IMR-90 (cell line): ENCODE measurements around the gene PEX14. TPM values are rescaled to one million over a fixed set of nuclear protein-coding genes. Genes with fewer than 3 reads are reported as not detected.
A peak's percentile ranks its signal among the peaks of the same experiment; 100 is the strongest.

Source experiments
- ATAC-seq: fragments of 200-7000 bp; cut with Tn5 transposase; 2 replicates; pipeline ENCODE4 v1.9.1; 2020; ENCODE audit warnings: low read depth, mild to moderate bottlenecking, moderate library complexity
- BruUV-seq: library from RNA; stranded (reverse); fragments of 400-500 nt; replicated peaks from 2 replicates; lab custom pipeline; 2021; lab: Mats Ljungman, UMichigan
- CTCF ChIA-PET: fragments of 300-600 bp; formaldehyde crosslinking; extraction: SDS; loops from one replicate; lab custom pipeline; 2021; ENCODE audit warnings: antibody characterized with exemption; lab: Yijun Ruan, JAX
- POLR2A ChIA-PET: fragments of 300-600 bp; sonication (Branson Sonifier 250); formaldehyde crosslinking; loops from one replicate; lab custom pipeline; 2022; ENCODE audit warnings: antibody characterized with exemption; ENCODE audit not compliant: unreplicated experiment; lab: Charles Lee
- DNase-seq: peaks from one replicate; pipeline ENCODE4 v3.0.0; 2013
- H2AFZ ChIP-seq: replicated peaks from 2 replicates; pipeline ENCODE3; 2013; ENCODE audit warnings: low read length, mild to moderate bottlenecking; ENCODE audit not compliant: poor library complexity
- H2AK5ac ChIP-seq: 2 replicates; pipeline ENCODE4 v1.6.1; 2013; ENCODE audit warnings: low read depth, low read length, inconsistent platforms
- H2AK9ac ChIP-seq: replicated peaks from 2 replicates; pipeline ENCODE3; 2013; ENCODE audit warnings: mild to moderate bottlenecking, low read depth, low read length, moderate library complexity; ENCODE audit not compliant: poor library complexity
- H2BK120ac ChIP-seq: 2 replicates; pipeline ENCODE4 v1.6.1; 2013; ENCODE audit warnings: low read depth, low read length, inconsistent platforms
- H2BK15ac ChIP-seq: 3 replicates; pipeline ENCODE4 v1.6.1; 2013; ENCODE audit warnings: low read depth, low read length, inconsistent platforms
- H2BK20ac ChIP-seq: 2 replicates; pipeline ENCODE4 v1.6.1; 2013; ENCODE audit warnings: low read depth, mild to moderate bottlenecking, inconsistent platforms, low read length, moderate library complexity
- H2BK5ac ChIP-seq: 2 replicates; pipeline ENCODE4 v1.6.1; 2013; ENCODE audit warnings: mild to moderate bottlenecking, low read depth, low read length, inconsistent platforms; ENCODE audit not compliant: poor library complexity, severe bottlenecking
- H3K14ac ChIP-seq: replicated peaks from 2 replicates; pipeline ENCODE4 v1.6.1; 2013; ENCODE audit warnings: low read depth, low read length, inconsistent platforms
- H3K18ac ChIP-seq: 2 replicates; pipeline ENCODE4 v1.6.1; 2013; ENCODE audit warnings: low read depth, low read length, control low read depth
- H3K23ac ChIP-seq: 2 replicates; pipeline ENCODE4 v1.6.1; 2013; ENCODE audit warnings: low read depth, low read length, inconsistent platforms
- H3K27ac ChIP-seq: 2 replicates; pipeline ENCODE4 v1.5.1; 2013; ENCODE audit warnings: mild to moderate bottlenecking, control low read depth, low read length; ENCODE audit not compliant: insufficient read depth
- H3K27me3 ChIP-seq: 2 replicates; pipeline ENCODE4 v1.6.1; 2013; ENCODE audit warnings: low read length; ENCODE audit not compliant: control insufficient read depth, insufficient read depth
- H3K36me3 ChIP-seq: 2 replicates; pipeline ENCODE4 v1.6.1; 2013; ENCODE audit warnings: low read length, mixed read lengths; ENCODE audit not compliant: control insufficient read depth, insufficient read depth
- H3K4ac ChIP-seq: 2 replicates; pipeline ENCODE4 v1.6.1; 2013; ENCODE audit warnings: low read depth, low read length, inconsistent platforms
- H3K4me1 ChIP-seq: 2 replicates; pipeline ENCODE4 v1.6.1; 2013; ENCODE audit warnings: low read length, mixed read lengths; ENCODE audit not compliant: control insufficient read depth, insufficient read depth
- H3K4me2 ChIP-seq: 2 replicates; pipeline ENCODE4 v1.6.1; 2013; ENCODE audit warnings: low read depth, mild to moderate bottlenecking, control low read depth, low read length, moderate library complexity
- H3K4me3 ChIP-seq: 2 replicates; pipeline ENCODE4 v1.5.1; 2013; ENCODE audit warnings: low read depth, mild to moderate bottlenecking, control low read depth, low read length, moderate library complexity; ENCODE audit not compliant: insufficient read depth
- H3K56ac ChIP-seq: 2 replicates; pipeline ENCODE4 v1.6.1; 2013; ENCODE audit warnings: low read length, inconsistent platforms; ENCODE audit not compliant: insufficient read depth; ENCODE audit errors: extremely low read depth
- H3K79me1 ChIP-seq, 2 experiments: 2 replicates each; pipeline ENCODE4 v1.6.1; 2013; ENCODE audit warnings: low read length in 2 of 2, inconsistent platforms in 1 of 2, low read depth in 1 of 2
- H3K9ac ChIP-seq: 2 replicates; pipeline ENCODE4 v1.6.1; 2013; ENCODE audit warnings: low read depth, low read length, control low read depth
- H3K9me1 ChIP-seq: 2 replicates; pipeline ENCODE4 v1.6.1; 2013; ENCODE audit warnings: low read length, inconsistent platforms; ENCODE audit not compliant: insufficient read depth
- H3K9me3 ChIP-seq: 2 replicates; pipeline ENCODE4 v1.6.1; 2013; ENCODE audit warnings: low read length; ENCODE audit not compliant: control insufficient read depth, insufficient read depth
- H4K20me1 ChIP-seq: 2 replicates; pipeline ENCODE4 v1.6.1; 2013; ENCODE audit warnings: low read length, inconsistent platforms; ENCODE audit not compliant: insufficient read depth
- H4K5ac ChIP-seq: 2 replicates; pipeline ENCODE4 v1.6.1; 2013; ENCODE audit warnings: mild to moderate bottlenecking, low read depth, low read length, control low read depth
- H4K8ac ChIP-seq, 2 experiments: 2 replicates each; pipeline ENCODE4 v1.6.1; 2013; ENCODE audit warnings: low read depth in 2 of 2, low read length in 2 of 2, control low read depth in 1 of 2, inconsistent platforms in 1 of 2
- H4K91ac ChIP-seq: 2 replicates; pipeline ENCODE4 v1.6.1; 2013; ENCODE audit warnings: low read depth, low read length, inconsistent platforms; ENCODE audit not compliant: insufficient read depth
- BHLHE40 ChIP-seq: fragments of 150-350 bp; IDR thresholded peaks from 2 replicates; pipeline ENCODE4 v1.6.1; 2016; ENCODE audit warnings: mild to moderate bottlenecking, low read depth, low read length
- CEBPB ChIP-seq: IDR thresholded peaks from 2 replicates; pipeline ENCODE4 v1.6.1; 2012; ENCODE audit warnings: low read depth, low read length, improper control_type of control experiment
- CHD1 ChIP-seq: IDR thresholded peaks from 2 replicates; pipeline ENCODE4 v1.6.1; 2012; ENCODE audit warnings: low read depth, low read length, improper control_type of control experiment
- ELK1 ChIP-seq: fragments of 150-350 bp; IDR thresholded peaks from 2 replicates; pipeline ENCODE4 v1.6.1; 2016; ENCODE audit warnings: low read depth, mild to moderate bottlenecking, low read length, moderate library complexity, borderline replicate concordance
- FOS ChIP-seq: fragments of 150-350 bp; IDR thresholded peaks from 2 replicates; pipeline ENCODE4 v1.6.1; 2016; ENCODE audit warnings: low read depth, low read length
- MAZ ChIP-seq: IDR thresholded peaks from 2 replicates; pipeline ENCODE4 v1.6.1; 2012; ENCODE audit warnings: low read depth, mild to moderate bottlenecking, low read length, improper control_type of control experiment, moderate library complexity, borderline replicate concordance
- MXI1 ChIP-seq: IDR thresholded peaks from 2 replicates; pipeline ENCODE4 v1.6.1; 2012; ENCODE audit warnings: low read depth, mild to moderate bottlenecking, low read length, moderate library complexity, borderline replicate concordance
- NFE2L2 ChIP-seq: fragments of 150-350 bp; IDR thresholded peaks from 2 replicates; pipeline ENCODE4 v1.6.1; 2016; ENCODE audit warnings: low read depth, mild to moderate bottlenecking, low read length
- POLR2A ChIP-seq: IDR thresholded peaks from 2 replicates; pipeline ENCODE4 v1.6.1; 2012; ENCODE audit warnings: mild to moderate bottlenecking, low read depth, low read length
- RAD21 ChIP-seq: IDR thresholded peaks from 2 replicates; pipeline ENCODE4 v1.6.1; 2012; ENCODE audit warnings: low read length, improper control_type of control experiment
- RCOR1 ChIP-seq: IDR thresholded peaks from 2 replicates; pipeline ENCODE4 v1.6.1; 2012; ENCODE audit warnings: mild to moderate bottlenecking, low read length, improper control_type of control experiment; ENCODE audit not compliant: insufficient replicate concordance
- RFX5 ChIP-seq: IDR thresholded peaks from 2 replicates; pipeline ENCODE4 v1.8.0; 2012; ENCODE audit warnings: low read depth, mild to moderate bottlenecking, low read length, moderate library complexity
- USF2 ChIP-seq: fragments of 150-350 bp; IDR thresholded peaks from 2 replicates; pipeline ENCODE4 v1.6.1; 2017; ENCODE audit warnings: mild to moderate bottlenecking, antibody characterized with exemption, low read length, low read depth
- WGBS, 2 experiments: methylation state at CpG; one replicate each; pipeline versions ENCODE4 v1.1.5 to v1.1.7; 2013; ENCODE audit warnings: missing lambda C conversion rate in 2 of 2; ENCODE audit not compliant: insufficient read length in 1 of 2; ENCODE audit errors: extremely low coverage in 2 of 2; 5-methylcytosine and 5-hydroxymethylcytosine counted together
- dilution Hi-C: fragments of 300-500 bp; cut with HindIII; formaldehyde crosslinking; loops from one replicate; pipeline ENCODE4 v1.14.3; 2018; ENCODE audit warnings: low sequenced_read_pairs; ENCODE audit not compliant: unreplicated experiment
- in situ Hi-C: fragments of 300-500 bp; cut with MboI; formaldehyde crosslinking; loops from 3 replicates; pipeline ENCODE4 v1.14.3; 2019; ENCODE audit warnings: low sequenced_read_pairs, inconsistent platforms, mixed read lengths
- intact Hi-C: fragments of 100-400 bp; cut with micrococcal nuclease; formaldehyde crosslinking; loops from 2 replicates; pipeline ENCODE4 v1.10.0; 2022
- polyA plus RNA-seq, 3 experiments: library from polyadenylated mRNA; depleted of rRNA; stranded (reverse); fragments of >200 nt; gene quantifications; 2 replicates each; pipeline ENCODE4 v1.2.3, GENCODE V29; 2012; ENCODE audit warnings: low replicate concordance in 1 of 3
- total RNA-seq: library from RNA; depleted of rRNA; stranded (reverse); fragments of >200 nt; gene quantifications from 2 replicates; pipeline ENCODE4 v1.2.3, GENCODE V29; 2012

The PEX14 gene
- total and polyA plus RNA-seq, 2 of the 4 experiments (the other 2 are of a cell fraction): 9.5 to 22.5 TPM

GRCh38 chr1:10472220-10473144 is 2.3 kb upstream of the PEX14 start, which contains the start of gene DFFA:
DFFA (minus strand) TSS chr1:10472529; CDS start chr1:10472458, 71 bp downstream.
- Histone ChIP-seq H4K8ac (peak within 1 kb of the TSS; percentile 63 to 72), H2AFZ (peak within 1 kb of the TSS; percentile 95), H3K9ac (peak within 1 kb of the TSS; percentile 79), H4K20me1 (no peaks in the 10 kb centered on the region), H3K4me2 (peak within 1 kb of the TSS; percentile 97), H4K91ac (peak within 1 kb of the TSS; percentile 5; the same call in 1 of the 2 replicates), H3K9me1 (no peaks in the 10 kb centered on the region; the same call in 1 of the 2 replicates), H4K5ac (peak within 1 kb of the TSS; percentile 44; the same call in 1 of the 2 replicates), H2BK120ac (no peak within 1 kb of the TSS), H2BK5ac (peak within 1 kb of the TSS; percentile 11), H3K4ac (peak within 1 kb of the TSS; percentile 59), H3K36me3 (peaks cover 8% of the 10 kb centered on the region), H3K56ac (peak within 1 kb of the TSS; percentile 7), H2AK9ac (peak within 1 kb of the TSS; percentile 37), H3K27ac (peak within 1 kb of the TSS; percentile 41), H3K18ac (no peak within 1 kb of the TSS), H3K23ac (peak within 1 kb of the TSS; percentile 25), H2AK5ac (peak within 1 kb of the TSS; percentile 52; the same call in 1 of the 2 replicates), H2BK20ac (no peak within 1 kb of the TSS), H3K9me3 (no peaks in the 10 kb centered on the region), H2BK15ac (no peak within 1 kb of the TSS), H3K4me1 (no peaks in the 10 kb centered on the region; the same call in 1 of the 2 replicates), H3K4me3 (peak within 1 kb of the TSS; percentile 78), H3K27me3 (no peaks in the 10 kb centered on the region), H3K14ac (peak within 1 kb of the TSS; percentile 67), H3K79me1 (peaks cover 13 to 34% of the 10 kb centered on the region in 2 experiments)
- BruUV-seq: no TSS peak
- DNase-seq (peak; percentile 96), ATAC-seq (peak; percentile 84)
- intact Hi-C loops (no loop called here), dilution Hi-C loops (no loop called here), in situ Hi-C loops (no loop called here)
- WGBS, 2 experiments: 1% methylated on average over 31 of the region's 59 CpGs; no CpG with 5 or more reads in 1 of the 2 experiments
- CTCF ChIA-PET: no interaction called here
- POLR2A ChIA-PET: interaction anchor here (0.5 to 0.6 kb wide), 2 partner anchors 13 to 1509 kb away, joined by 6 to 14 read pairs; no protein-coding TSS in a partner anchor
- TF ChIP-seq MXI1 (peak; percentile 93), USF2 (peak; percentile 99), NFE2L2 (no peak), CEBPB (no peak), FOS (no peak), BHLHE40 (peak; percentile 97), MAZ (peak; percentile 83), ELK1 (no peak), RFX5 (no peak), RAD21 (no peak), POLR2A (no peak), CHD1 (no peak), RCOR1 (peak; percentile 22)
